ENCODE measurements around the gene DIAPH3. TPM values are rescaled to one million over a fixed set of nuclear protein-coding genes. Genes with fewer than 3 reads are reported as not detected.
A peak's percentile ranks its signal among the peaks of the same experiment; 100 is the strongest.

DIAPH3 gene
- polyA plus RNA-seq, 1 of the 3 experiments (the other 2 are of a cell fraction): 5.4 TPM

DNA sequence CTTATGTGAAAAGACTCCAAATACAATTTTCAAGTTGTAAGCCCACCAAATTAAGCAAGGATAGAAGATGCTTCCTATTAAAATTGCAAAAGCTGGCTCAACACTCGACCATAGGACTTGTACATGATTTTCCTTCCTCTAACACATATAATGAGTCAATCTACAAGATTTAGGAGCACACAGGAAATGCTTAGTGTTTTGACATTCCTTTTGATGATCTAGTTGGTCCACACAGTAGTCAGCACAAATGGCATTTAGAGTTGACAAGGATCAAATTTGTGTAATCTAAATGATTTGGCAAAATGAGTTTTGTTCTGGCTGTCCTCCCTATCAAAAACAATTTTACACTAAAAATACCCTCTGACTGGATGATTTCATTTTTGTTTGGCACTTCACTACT is 340.2 kb downstream of the DIAPH3 start:
- Histone ChIP-seq H2AFZ (ENCODE audit: low read depth) (0 out of 2 replicates have a peak overlapping the region, but pooled peaks have one; percentile 6), H3K9me3 (no peaks in the 10 kb centered on the region), H3K9ac (no peak overlapping the region), H3K27me3 (ENCODE audit: insufficient read depth) (no peaks in the 10 kb centered on the region), H4K20me1 (ENCODE audit: insufficient read depth) (no peaks in the 10 kb centered on the region), H3K4me1 (ENCODE audit: control insufficient read depth in 1 of 2, insufficient read depth in 2 of 2, low read depth in 1 of 2, low read length in 1 of 2) (peaks cover 4 to 12% of the 10 kb centered on the region in 2 experiments; a peak in 2 of 4 replicates), H3K79me2 (ENCODE audit: insufficient read depth) (no peaks in the 10 kb centered on the region), H3K36me3 (replicated peaks in 1 of 2; ENCODE audit: control insufficient read depth in 1 of 2, insufficient read depth in 2 of 2, low read length in 1 of 2) (peaks cover 0 to 7% of the 10 kb centered on the region in 2 experiments), H3K4me3 (ENCODE audit: low read depth in 2 of 2, low read length in 1 of 2) (no peak overlapping the region), H3F3A (replicated peaks; ENCODE audit: insufficient read depth) (peaks cover 12% of the 10 kb centered on the region), H3K27ac (ENCODE audit: low read depth in 2 of 2, low read length in 1 of 2) (peak overlapping the region; percentile 19 to 28; a peak in 2 of 4 replicates), H3K4me2 (0 out of 2 replicates have a peak overlapping the region, but pooled peaks have one; percentile 8), H3K9me2 (no peaks in the 10 kb centered on the region)
- DNase-seq: no peak
- 25% methylated on average over 1 of the region's 1 CpG for WGBS (ENCODE audit: low lambda C conversion rate)
- ChIA-PET POLR2A (no interaction called here), CTCF (no interaction called here)
- TF ChIP-seq FOSL2 (IDR thresholded peaks at IDR 0.05; ENCODE audit: borderline replicate concordance, low read depth): peak; percentile 49; the same call in 1 of the 2 replicates
- no peak for TF ChIP-seq FOXJ3 (CRISPR knock-in tag; IDR thresholded peaks at IDR 0.05)
- TF ChIP-seq FOXM1 (IDR thresholded peaks at IDR 0.05; ENCODE audit: low read depth): no peak
- TF ChIP-seq, protein P1, sequence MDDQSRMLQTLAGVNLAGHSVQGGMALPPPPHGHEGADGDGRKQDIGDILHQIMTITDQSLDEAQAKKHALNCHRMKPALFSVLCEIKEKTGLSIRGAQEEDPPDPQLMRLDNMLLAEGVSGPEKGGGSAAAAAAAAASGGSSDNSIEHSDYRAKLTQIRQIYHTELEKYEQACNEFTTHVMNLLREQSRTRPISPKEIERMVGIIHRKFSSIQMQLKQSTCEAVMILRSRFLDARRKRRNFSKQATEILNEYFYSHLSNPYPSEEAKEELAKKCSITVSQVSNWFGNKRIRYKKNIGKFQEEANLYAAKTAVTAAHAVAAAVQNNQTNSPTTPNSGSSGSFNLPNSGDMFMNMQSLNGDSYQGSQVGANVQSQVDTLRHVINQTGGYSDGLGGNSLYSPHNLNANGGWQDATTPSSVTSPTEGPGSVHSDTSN (IDR thresholded peaks at IDR 0.05): peak; percentile 50; the same call in 1 of the 2 replicates
- TF ChIP-seq EP300 (IDR thresholded peaks at IDR 0.05; ENCODE audit: borderline replicate concordance in 1 of 2, low read depth in 1 of 2, low read length in 1 of 2): peak in 1 of 2 experiments; percentile 9; a peak in 1 of 4 replicates
- peak; percentile 41 for TF ChIP-seq TCF12 (IDR thresholded peaks at IDR 0.05)
- TF ChIP-seq, protein P2, sequence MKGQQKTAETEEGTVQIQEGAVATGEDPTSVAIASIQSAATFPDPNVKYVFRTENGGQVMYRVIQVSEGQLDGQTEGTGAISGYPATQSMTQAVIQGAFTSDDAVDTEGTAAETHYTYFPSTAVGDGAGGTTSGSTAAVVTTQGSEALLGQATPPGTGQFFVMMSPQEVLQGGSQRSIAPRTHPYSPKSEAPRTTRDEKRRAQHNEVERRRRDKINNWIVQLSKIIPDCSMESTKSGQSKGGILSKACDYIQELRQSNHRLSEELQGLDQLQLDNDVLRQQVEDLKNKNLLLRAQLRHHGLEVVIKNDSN (IDR thresholded peaks at IDR 0.05; ENCODE audit: borderline replicate concordance, low read depth): no peak

DNA sequence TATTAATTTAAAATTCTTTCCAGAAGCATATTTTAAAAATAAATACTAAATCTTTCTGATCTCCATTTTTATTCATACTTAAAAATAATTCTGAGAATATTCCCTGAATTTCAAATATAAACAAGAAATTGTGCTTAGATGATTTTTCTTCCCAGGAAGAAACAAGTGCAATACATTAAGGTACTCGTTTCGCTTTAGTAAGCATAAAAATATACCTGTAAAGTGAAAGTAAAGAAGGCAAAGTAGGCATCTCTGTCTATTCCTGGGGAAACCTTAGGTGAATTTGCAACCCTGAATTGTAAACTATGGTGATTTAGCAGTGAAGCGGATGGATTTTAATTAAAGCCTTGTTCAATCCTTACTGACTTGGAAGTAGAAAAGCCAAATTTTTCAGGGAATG is 354.2 kb downstream of the DIAPH3 start:
- ChIA-PET CTCF (interaction anchor here (1.4 kb wide), 1 partner anchor 13 kb away, joined by 3 read pairs; no protein-coding TSS in a partner anchor), POLR2A (no interaction called here)
- Histone ChIP-seq H2AFZ (ENCODE audit: low read depth) (no peak overlapping the region), H3K9me2 (no peaks in the 10 kb centered on the region), H4K20me1 (ENCODE audit: insufficient read depth) (no peaks in the 10 kb centered on the region), H3K27me3 (ENCODE audit: insufficient read depth) (no peaks in the 10 kb centered on the region), H3K79me2 (ENCODE audit: insufficient read depth) (no peaks in the 10 kb centered on the region), H3K4me1 (ENCODE audit: control insufficient read depth in 1 of 2, insufficient read depth in 2 of 2, low read depth in 1 of 2, low read length in 1 of 2) (peaks cover 0 to 9% of the 10 kb centered on the region in 2 experiments; a peak in 2 of 4 replicates), H3K27ac (ENCODE audit: low read depth in 2 of 2, low read length in 1 of 2) (no peak overlapping the region), H3K9me3 (no peaks in the 10 kb centered on the region), H3K9ac (no peak overlapping the region), H3K4me2 (no peak overlapping the region), H3F3A (replicated peaks; ENCODE audit: insufficient read depth) (no peaks in the 10 kb centered on the region), H3K4me3 (ENCODE audit: low read depth in 2 of 2, low read length in 1 of 2) (no peak overlapping the region), H3K36me3 (replicated peaks in 1 of 2; ENCODE audit: control insufficient read depth in 1 of 2, insufficient read depth in 2 of 2, low read length in 1 of 2) (no peaks in the 10 kb centered on the region)
- DNase-seq: no peak
- WGBS (ENCODE audit: low lambda C conversion rate): 95% methylated on average over 3 of the region's 3 CpGs
- TF ChIP-seq NRF1 (IDR thresholded peaks at IDR 0.05; ENCODE audit: low read depth, low read length): no peak
- TF ChIP-seq, protein P3, sequence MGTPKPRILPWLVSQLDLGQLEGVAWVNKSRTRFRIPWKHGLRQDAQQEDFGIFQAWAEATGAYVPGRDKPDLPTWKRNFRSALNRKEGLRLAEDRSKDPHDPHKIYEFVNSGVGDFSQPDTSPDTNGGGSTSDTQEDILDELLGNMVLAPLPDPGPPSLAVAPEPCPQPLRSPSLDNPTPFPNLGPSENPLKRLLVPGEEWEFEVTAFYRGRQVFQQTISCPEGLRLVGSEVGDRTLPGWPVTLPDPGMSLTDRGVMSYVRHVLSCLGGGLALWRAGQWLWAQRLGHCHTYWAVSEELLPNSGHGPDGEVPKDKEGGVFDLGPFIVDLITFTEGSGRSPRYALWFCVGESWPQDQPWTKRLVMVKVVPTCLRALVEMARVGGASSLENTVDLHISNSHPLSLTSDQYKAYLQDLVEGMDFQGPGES (IDR thresholded peaks at IDR 0.05; ENCODE audit: low read depth, low read length): no peak
- TF ChIP-seq, protein P4, sequence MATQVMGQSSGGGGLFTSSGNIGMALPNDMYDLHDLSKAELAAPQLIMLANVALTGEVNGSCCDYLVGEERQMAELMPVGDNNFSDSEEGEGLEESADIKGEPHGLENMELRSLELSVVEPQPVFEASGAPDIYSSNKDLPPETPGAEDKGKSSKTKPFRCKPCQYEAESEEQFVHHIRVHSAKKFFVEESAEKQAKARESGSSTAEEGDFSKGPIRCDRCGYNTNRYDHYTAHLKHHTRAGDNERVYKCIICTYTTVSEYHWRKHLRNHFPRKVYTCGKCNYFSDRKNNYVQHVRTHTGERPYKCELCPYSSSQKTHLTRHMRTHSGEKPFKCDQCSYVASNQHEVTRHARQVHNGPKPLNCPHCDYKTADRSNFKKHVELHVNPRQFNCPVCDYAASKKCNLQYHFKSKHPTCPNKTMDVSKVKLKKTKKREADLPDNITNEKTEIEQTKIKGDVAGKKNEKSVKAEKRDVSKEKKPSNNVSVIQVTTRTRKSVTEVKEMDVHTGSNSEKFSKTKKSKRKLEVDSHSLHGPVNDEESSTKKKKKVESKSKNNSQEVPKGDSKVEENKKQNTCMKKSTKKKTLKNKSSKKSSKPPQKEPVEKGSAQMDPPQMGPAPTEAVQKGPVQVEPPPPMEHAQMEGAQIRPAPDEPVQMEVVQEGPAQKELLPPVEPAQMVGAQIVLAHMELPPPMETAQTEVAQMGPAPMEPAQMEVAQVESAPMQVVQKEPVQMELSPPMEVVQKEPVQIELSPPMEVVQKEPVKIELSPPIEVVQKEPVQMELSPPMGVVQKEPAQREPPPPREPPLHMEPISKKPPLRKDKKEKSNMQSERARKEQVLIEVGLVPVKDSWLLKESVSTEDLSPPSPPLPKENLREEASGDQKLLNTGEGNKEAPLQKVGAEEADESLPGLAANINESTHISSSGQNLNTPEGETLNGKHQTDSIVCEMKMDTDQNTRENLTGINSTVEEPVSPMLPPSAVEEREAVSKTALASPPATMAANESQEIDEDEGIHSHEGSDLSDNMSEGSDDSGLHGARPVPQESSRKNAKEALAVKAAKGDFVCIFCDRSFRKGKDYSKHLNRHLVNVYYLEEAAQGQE (IDR thresholded peaks at IDR 0.05; ENCODE audit: low read depth, low read length): no peak
- TF ChIP-seq TCF12 (IDR thresholded peaks at IDR 0.05): no peak
- TF ChIP-seq RAD21 (IDR thresholded peaks at IDR 0.05; ENCODE audit: low read length): no peak
- TF ChIP-seq EZH2phosphoT487 (IDR thresholded peaks at IDR 0.05; ENCODE audit: borderline replicate concordance, low read depth): no peak
- TF ChIP-seq MEF2A (IDR thresholded peaks at IDR 0.05; ENCODE audit: borderline replicate concordance, low read depth): no peak
- TF ChIP-seq, protein P1 (IDR thresholded peaks at IDR 0.05): no peak
- TF ChIP-seq JUND (IDR thresholded peaks at IDR 0.05): no peak
- TF ChIP-seq FOXJ3 (CRISPR knock-in tag; IDR thresholded peaks at IDR 0.05): no peak
- TF ChIP-seq TAF1 (IDR thresholded peaks at IDR 0.05; ENCODE audit: borderline replicate concordance, low read depth, low read length): no peak
- TF ChIP-seq RCOR1 (IDR thresholded peaks at IDR 0.05; ENCODE audit: low read length): no peak
- TF ChIP-seq CHD2 (IDR thresholded peaks at IDR 0.05; ENCODE audit: low read length, partially characterized antibody): no peak

Data from SK-N-SH (cell line).